ENCODE measurements around the gene SKIC8.

The SKIC8 gene

GRCh38 chr15:78341057-78341987 is 41.9 kb upstream of the SKIC8 start:
- in situ Hi-C loops (cut with HindIII; ENCODE audit: low pct_ligation_motif_present, low sequenced_read_pairs), result no loop called here
- Histone ChIP-seq H3K36me3 (replicated peaks) (no peaks in the 10 kb centered on the region), H3K4me3 (ENCODE audit: low read depth, low read length) (no peak overlapping the region), H3K27me3 (replicated peaks) (peaks cover 84% of the 10 kb centered on the region), H3K27ac (no peak overlapping the region)
- no peak for TF ChIP-seq CTCF (IDR thresholded peaks at IDR 0.05; ENCODE audit: low read depth, low read length, missing control alignments)
- no peak for DNase-seq

- Histone ChIP-seq H3K27ac (no peak within 1 kb of the TSS), H3K36me3 (replicated peaks) (no peaks in the 10 kb centered on the region), H3K4me3 (ENCODE audit: low read depth, low read length) (no peak within 1 kb of the TSS), H3K27me3 (replicated peaks) (peaks cover 80% of the 10 kb centered on the region)
- in situ Hi-C loops (cut with HindIII; ENCODE audit: low pct_ligation_motif_present, low sequenced_read_pairs), result no loop called here
- TF ChIP-seq CTCF (IDR thresholded peaks at IDR 0.05; ENCODE audit: low read depth, low read length, missing control alignments), result no peak
- DNase-seq, result no peak
Observed at GRCh38 chr15:78340231-78341056, 41.0 kb upstream of the SKIC8 start, which contains the start of gene CRABP1. CRABP1 (plus strand) TSS chr15:78340353; CDS start chr15:78340429, 76 bp downstream.

GRCh38 chr15:78339559-78339958 is 40.1 kb upstream of the SKIC8 start:
- Histone ChIP-seq H3K27ac (no peak overlapping the region), H3K36me3 (replicated peaks) (no peaks in the 10 kb centered on the region), H3K27me3 (replicated peaks) (peaks cover 74% of the 10 kb centered on the region), H3K4me3 (ENCODE audit: low read depth, low read length) (no peak overlapping the region)
- in situ Hi-C loops (cut with HindIII; ENCODE audit: low pct_ligation_motif_present, low sequenced_read_pairs), result no loop called here
- DNase-seq, result no peak
- TF ChIP-seq CTCF (IDR thresholded peaks at IDR 0.05; ENCODE audit: low read depth, low read length, missing control alignments), result no peak

GRCh38 chr15:78338781-78339180 is 39.4 kb upstream of the SKIC8 start:
- no peak overlapping the region for H3K4me3 ChIP-seq (ENCODE audit: low read depth, low read length)
- DNase-seq, result no peak
- peaks cover 70% of the 10 kb centered on the region for H3K27me3 ChIP-seq (replicated peaks)
- TF ChIP-seq CTCF (IDR thresholded peaks at IDR 0.05; ENCODE audit: low read depth, low read length, missing control alignments), result no peak
- no peaks in the 10 kb centered on the region for H3K36me3 ChIP-seq (replicated peaks)
- in situ Hi-C loops (cut with HindIII; ENCODE audit: low pct_ligation_motif_present, low sequenced_read_pairs), result no loop called here
- no peak overlapping the region for H3K27ac ChIP-seq

- no peak for DNase-seq
- in situ Hi-C loops (cut with HindIII; ENCODE audit: low pct_ligation_motif_present, low sequenced_read_pairs), result no loop called here
- Histone ChIP-seq H3K36me3 (replicated peaks) (no peaks in the 10 kb centered on the region), H3K27ac (no peak overlapping the region), H3K4me3 (ENCODE audit: low read depth, low read length) (no peak overlapping the region), H3K27me3 (replicated peaks) (peaks cover 42% of the 10 kb centered on the region)
- no peak for TF ChIP-seq CTCF (IDR thresholded peaks at IDR 0.05; ENCODE audit: low read depth, low read length, missing control alignments)
Observed at GRCh38 chr15:78335985-78336384, 36.6 kb upstream of the SKIC8 start.
